HG03520 (cell line): ENCODE data around the gene SPACA4.

ENCODE experiments used
- ATAC-seq: cut with Tn5 transposase; IDR thresholded peaks from one replicate; pipeline ENCODE4 v1.9.1; 2021; ENCODE audit warnings: mild to moderate bottlenecking, moderate library complexity; ENCODE audit not compliant: unreplicated experiment

Gene SPACA4

GRCh38 chr19:48633148-48634035 lies 26.9 kb downstream of the SPACA4 start:
- ATAC-seq: no peak

- ATAC-seq: no peak
Measured at GRCh38 chr19:48634036-48634342, 27.4 kb downstream of the SPACA4 start.

- ATAC-seq: no peak
Measured at GRCh38 chr19:48634424-48635262, 28.1 kb downstream of the SPACA4 start.

- no peak for ATAC-seq
Measured at GRCh38 chr19:48635263-48635965, 28.9 kb downstream of the SPACA4 start.

GRCh38 chr19:48635966-48636858 lies 29.7 kb downstream of the SPACA4 start:
- ATAC-seq: no peak

GRCh38 chr19:48636859-48637448 lies 30.4 kb downstream of the SPACA4 start, which contains the start of gene DBP:
TSS of gene DBP (minus strand) at chr19:48637379. CDS start at chr19:48636994, 385 bp downstream.
- no peak for ATAC-seq

GRCh38 chr19:48637449-48637947 lies 31.0 kb downstream of the SPACA4 start:
- ATAC-seq: peak; percentile 62

GRCh38 chr19:48637948-48638830 lies 31.6 kb downstream of the SPACA4 start:
- ATAC-seq: peak; percentile 10

- ATAC-seq: no peak
Measured at GRCh38 chr19:48638831-48639381, 32.4 kb downstream of the SPACA4 start.

GRCh38 chr19:48639483-48640375 lies 33.2 kb downstream of the SPACA4 start:
- no peak for ATAC-seq

- no peak for ATAC-seq
Measured at GRCh38 chr19:48641850-48642249, 35.3 kb downstream of the SPACA4 start.

GRCh38 chr19:48642862-48643261 lies 36.3 kb downstream of the SPACA4 start:
- no peak for ATAC-seq

- no peak for ATAC-seq
Measured at GRCh38 chr19:48644355-48644754, 37.8 kb downstream of the SPACA4 start.

- ATAC-seq: no peak
Measured at GRCh38 chr19:48644839-48645619, 38.5 kb downstream of the SPACA4 start.

GRCh38 chr19:48645620-48646000 lies 39.1 kb downstream of the SPACA4 start:
- ATAC-seq: no peak

- peak; percentile 59 for ATAC-seq
Measured at GRCh38 chr19:48646001-48646721, 39.6 kb downstream of the SPACA4 start, which contains the start of gene CA11. TSS of gene CA11 (minus strand) at chr19:48646187. CDS start at chr19:48645632, 555 bp downstream.
